Stimulated activated memory B cell treated with anti-CD40 and anti-IgM and Interleukin-4, amounts not matched to agents 10 μg/mL and 1 μg/mL and 100 μg/mL, for 72 hours (primary cell): ENCODE data around the gene ABL1.

Source experiments
- ATAC-seq: fragments of 150-1000 bp; cut with Tn5 transposase; 2 replicates; pipeline ENCODE4 v1.10.0; 2021
- H3K27ac Mint-ChIP-seq: one replicate; pipeline ENCODE4 v1.8.0; 2022; ENCODE audit warnings: mild to moderate bottlenecking, mixed read lengths
- H3K27me3 Mint-ChIP-seq: one replicate; pipeline ENCODE4 v1.8.0; 2022; ENCODE audit warnings: mixed read lengths
- H3K36me3 Mint-ChIP-seq: one replicate; pipeline ENCODE4 v1.8.0; 2022; ENCODE audit warnings: mixed read lengths
- H3K4me1 Mint-ChIP-seq: one replicate; pipeline ENCODE4 v1.8.0; 2022; ENCODE audit warnings: mixed read lengths
- H3K4me3 Mint-ChIP-seq: one replicate; pipeline ENCODE4 v1.8.0; 2022; ENCODE audit warnings: mild to moderate bottlenecking, moderate library complexity, mixed read lengths
- H3K9me3 Mint-ChIP-seq: one replicate; pipeline ENCODE4 v1.8.0; 2022; ENCODE audit warnings: mixed read lengths

The ABL1 gene

DNA sequence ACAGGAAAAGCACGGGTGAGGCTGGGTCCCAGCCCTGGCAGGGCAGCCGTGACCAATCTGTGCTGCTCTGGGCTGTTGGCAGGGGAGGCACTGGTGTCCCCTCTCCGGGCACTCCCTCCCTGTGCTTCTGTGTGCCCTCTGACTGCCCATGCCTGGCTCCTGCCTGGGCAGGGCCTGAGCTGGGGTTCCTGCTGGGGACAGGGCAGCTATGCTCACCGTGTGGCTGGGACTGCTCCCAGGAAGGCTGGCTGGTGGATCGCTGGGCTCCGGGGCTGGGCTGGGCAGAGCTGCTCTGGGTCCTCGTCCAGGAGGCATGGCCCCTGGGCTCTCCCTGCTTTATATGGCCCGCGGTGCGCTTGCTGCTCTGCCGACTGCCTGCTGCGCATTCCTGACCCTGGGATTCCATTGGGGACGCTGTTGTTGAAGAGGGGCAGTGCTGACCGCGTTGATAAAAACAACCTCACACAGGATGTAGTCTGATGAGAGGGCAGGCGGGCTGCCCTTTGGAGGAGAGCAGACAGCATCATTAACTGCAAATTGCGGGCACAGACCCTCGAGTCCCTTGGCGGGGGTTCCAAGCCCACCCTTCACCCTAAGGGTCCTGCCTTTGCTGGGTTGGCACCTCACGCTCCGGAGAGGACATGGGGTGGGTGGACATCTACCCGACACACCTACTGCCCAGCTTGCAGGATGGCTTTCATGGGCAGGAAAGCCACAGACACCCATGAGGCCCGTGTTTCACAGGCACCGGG, 60.6 kb downstream of the ABL1 start:
- Mint-ChIP-seq H3K4me3 (no peak overlapping the region), H3K9me3 (no peaks in the 10 kb centered on the region), H3K27me3 (peaks cover 14% of the 10 kb centered on the region), H3K4me1 (peaks cover 5% of the 10 kb centered on the region), H3K36me3 (no peaks in the 10 kb centered on the region), H3K27ac (no peak overlapping the region)
- ATAC-seq, result no peak

GRCh38 chr9:130896233-130897014, 61.4 kb downstream of the ABL1 start, which contains the start of gene QRFP:
QRFP (minus strand) TSS chr9:130896812; CDS start chr9:130893838, 2,974 bp downstream.
- no peak for ATAC-seq
- Mint-ChIP-seq H3K27ac (no peak within 1 kb of the TSS), H3K4me1 (peaks cover 5% of the 10 kb centered on the region), H3K9me3 (no peaks in the 10 kb centered on the region), H3K27me3 (peaks cover 19% of the 10 kb centered on the region), H3K4me3 (no peak within 1 kb of the TSS), H3K36me3 (no peaks in the 10 kb centered on the region)

GRCh38 chr9:130897105-130897751, 62.2 kb downstream of the ABL1 start:
- ATAC-seq, result no peak
- Mint-ChIP-seq H3K9me3 (no peaks in the 10 kb centered on the region), H3K4me1 (peaks cover 5% of the 10 kb centered on the region), H3K4me3 (no peak overlapping the region), H3K36me3 (no peaks in the 10 kb centered on the region), H3K27ac (no peak overlapping the region), H3K27me3 (peaks cover 23% of the 10 kb centered on the region)

GRCh38 chr9:130897848-130898551, 62.9 kb downstream of the ABL1 start:
- no peaks in the 10 kb centered on the region for H3K36me3 Mint-ChIP-seq
- H3K4me1 Mint-ChIP-seq, result peaks cover 5% of the 10 kb centered on the region
- H3K27ac Mint-ChIP-seq, result no peak overlapping the region
- H3K4me3 Mint-ChIP-seq, result no peak overlapping the region
- no peak for ATAC-seq
- no peaks in the 10 kb centered on the region for H3K9me3 Mint-ChIP-seq
- H3K27me3 Mint-ChIP-seq, result peaks cover 31% of the 10 kb centered on the region

- ATAC-seq, result no peak
- peaks cover 3% of the 10 kb centered on the region for H3K4me1 Mint-ChIP-seq
- no peaks in the 10 kb centered on the region for H3K9me3 Mint-ChIP-seq
- H3K4me3 Mint-ChIP-seq, result no peak overlapping the region
- H3K27ac Mint-ChIP-seq, result no peak overlapping the region
- no peaks in the 10 kb centered on the region for H3K36me3 Mint-ChIP-seq
- peaks cover 36% of the 10 kb centered on the region for H3K27me3 Mint-ChIP-seq
These were observed 63.4 kb downstream of the ABL1 start for GRCh38 chr9:130898552-130898852.

- ATAC-seq, result no peak
- no peak overlapping the region for H3K4me3 Mint-ChIP-seq
- no peaks in the 10 kb centered on the region for H3K9me3 Mint-ChIP-seq
- H3K27ac Mint-ChIP-seq, result no peak overlapping the region
- H3K36me3 Mint-ChIP-seq, result no peaks in the 10 kb centered on the region
- H3K4me1 Mint-ChIP-seq, result no peaks in the 10 kb centered on the region
- peaks cover 43% of the 10 kb centered on the region for H3K27me3 Mint-ChIP-seq
These were observed 64.1 kb downstream of the ABL1 start for GRCh38 chr9:130899051-130899748.

DNA sequence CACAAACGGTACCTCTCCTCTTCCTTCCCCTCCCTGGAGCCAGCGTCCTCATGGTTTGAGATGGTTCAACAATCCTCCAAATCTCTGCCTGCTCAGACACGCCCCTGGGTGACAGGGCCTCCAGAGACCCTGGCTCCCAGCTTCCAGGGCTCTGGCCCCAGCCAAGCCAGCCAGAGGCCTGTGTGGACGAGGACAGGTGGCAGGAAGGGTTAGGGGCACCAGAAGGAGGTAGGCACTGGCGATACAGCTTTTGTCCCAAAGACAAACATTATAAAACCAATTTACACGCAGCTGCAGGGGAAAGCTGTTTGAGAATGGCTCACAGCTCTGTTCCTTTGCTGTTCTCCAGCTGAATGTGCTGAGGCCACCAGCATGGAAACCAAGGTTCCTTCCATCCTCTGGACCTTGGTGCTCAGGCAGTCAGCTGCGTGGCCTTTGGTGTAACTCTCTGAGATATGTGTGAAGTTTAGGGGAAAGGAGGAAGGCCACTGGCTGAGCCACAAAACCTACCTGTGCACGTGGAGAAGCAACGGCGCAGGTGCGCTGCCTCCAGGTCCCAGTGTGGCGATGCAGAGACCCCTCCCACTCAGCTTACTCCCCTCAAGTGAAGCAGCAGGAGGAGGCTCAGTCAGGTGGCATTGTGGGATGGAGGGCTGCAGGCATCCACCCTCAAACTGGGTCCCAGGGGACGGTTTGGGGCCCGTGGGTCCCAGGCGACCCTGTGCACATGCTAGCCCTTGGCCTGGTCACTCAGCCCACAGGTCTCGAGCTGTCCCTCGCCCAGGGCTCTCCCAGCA, 65.8 kb downstream of the ABL1 start:
- H3K9me3 Mint-ChIP-seq, result no peaks in the 10 kb centered on the region
- no peak overlapping the region for H3K4me3 Mint-ChIP-seq
- peaks cover 56% of the 10 kb centered on the region for H3K27me3 Mint-ChIP-seq

DNA sequence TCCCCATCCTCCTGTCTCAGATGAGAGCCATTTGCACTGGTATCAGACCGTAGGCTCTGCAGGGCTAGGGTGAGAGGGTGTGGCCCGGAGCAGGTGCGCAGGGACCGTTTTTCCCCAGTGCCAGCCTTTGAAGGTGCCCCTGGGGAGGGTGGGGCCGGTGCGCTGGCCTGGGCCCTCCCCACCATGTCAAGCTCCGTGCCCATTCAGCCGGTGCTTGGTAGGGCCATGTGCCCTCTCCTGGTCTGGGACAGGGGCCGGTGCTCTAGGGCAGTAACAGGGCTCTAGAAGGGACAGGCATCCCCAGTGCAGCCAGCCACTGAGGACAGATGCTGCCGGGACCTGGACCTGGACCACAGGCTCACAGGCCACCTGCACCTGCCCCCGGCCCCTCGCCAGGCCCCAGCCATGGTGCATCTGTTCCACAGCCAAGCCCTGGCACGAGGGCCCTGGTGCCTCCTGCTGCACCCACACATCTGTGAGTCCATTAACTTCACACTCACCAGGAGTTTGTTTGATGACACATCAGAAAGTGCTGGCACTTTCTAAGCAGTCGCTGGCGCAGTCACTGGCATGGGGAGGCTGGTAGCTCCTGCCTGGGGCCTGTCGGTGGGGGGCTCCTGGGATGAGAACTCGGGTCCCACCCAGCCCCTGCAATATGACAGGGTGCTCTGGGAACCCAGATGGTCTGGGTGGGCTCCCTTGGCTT, 66.6 kb downstream of the ABL1 start:
- no peak overlapping the region for H3K27ac Mint-ChIP-seq
- no peak for ATAC-seq
- H3K36me3 Mint-ChIP-seq, result no peaks in the 10 kb centered on the region
- peaks cover 63% of the 10 kb centered on the region for H3K27me3 Mint-ChIP-seq
- H3K9me3 Mint-ChIP-seq, result no peaks in the 10 kb centered on the region
- no peak overlapping the region for H3K4me3 Mint-ChIP-seq
- H3K4me1 Mint-ChIP-seq, result no peaks in the 10 kb centered on the region

More for the DNA sequence above, 65.8 kb downstream of the ABL1 start:
- H3K4me1 Mint-ChIP-seq, result no peaks in the 10 kb centered on the region
- H3K36me3 Mint-ChIP-seq, result no peaks in the 10 kb centered on the region
- no peak overlapping the region for H3K27ac Mint-ChIP-seq
- ATAC-seq, result no peak

DNA sequence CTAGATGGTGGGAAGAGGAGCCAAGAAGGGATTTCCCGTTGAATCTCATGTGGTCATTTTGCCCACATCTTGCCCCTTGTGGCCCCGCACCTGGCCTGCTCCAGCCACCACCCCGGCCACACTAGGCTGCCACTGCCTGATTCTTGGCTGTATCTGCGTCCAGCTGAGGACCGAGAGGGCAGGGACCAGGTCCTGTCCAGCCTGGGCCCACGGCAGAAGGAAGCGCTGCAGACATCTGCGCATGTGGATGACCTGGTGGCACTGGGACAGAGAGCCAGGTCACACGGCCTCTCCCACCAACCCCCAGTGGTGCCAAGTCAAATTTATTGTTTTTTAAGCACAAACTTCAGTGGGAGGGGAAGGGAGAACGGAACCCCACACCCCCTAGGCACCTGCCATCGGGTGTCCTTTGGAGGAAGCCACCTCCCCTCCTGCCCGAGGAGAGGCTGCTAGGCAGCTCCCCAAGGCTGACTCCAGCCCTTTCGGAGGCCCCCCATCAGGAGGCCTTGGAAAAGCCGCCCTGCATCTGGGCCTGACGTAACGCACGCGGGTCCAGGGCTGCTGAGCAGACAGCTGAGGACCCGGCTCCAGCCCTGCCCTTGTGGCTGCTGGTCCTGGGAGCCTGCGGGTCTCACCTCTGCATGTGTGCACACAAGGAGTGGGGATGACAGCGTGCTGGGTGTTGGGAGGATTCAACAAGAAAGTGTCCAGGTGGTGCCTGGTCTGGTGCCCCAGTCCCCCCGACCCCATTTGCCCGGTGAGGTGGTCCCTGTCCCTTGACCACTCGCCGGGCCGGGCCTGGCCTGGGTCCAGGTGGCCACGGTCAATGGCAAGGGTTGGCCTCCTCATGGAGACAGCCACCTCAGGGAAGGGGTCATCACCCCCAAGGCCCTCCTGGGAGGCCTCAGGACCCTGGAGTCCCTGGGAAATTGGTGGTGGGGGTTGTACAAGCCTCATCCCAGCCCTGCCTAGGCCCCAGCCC, 67.4 kb downstream of the ABL1 start:
- Mint-ChIP-seq H3K27me3 (peaks cover 72% of the 10 kb centered on the region), H3K4me3 (no peak overlapping the region), H3K36me3 (no peaks in the 10 kb centered on the region), H3K4me1 (no peaks in the 10 kb centered on the region), H3K9me3 (no peaks in the 10 kb centered on the region), H3K27ac (no peak overlapping the region)
- no peak for ATAC-seq

DNA sequence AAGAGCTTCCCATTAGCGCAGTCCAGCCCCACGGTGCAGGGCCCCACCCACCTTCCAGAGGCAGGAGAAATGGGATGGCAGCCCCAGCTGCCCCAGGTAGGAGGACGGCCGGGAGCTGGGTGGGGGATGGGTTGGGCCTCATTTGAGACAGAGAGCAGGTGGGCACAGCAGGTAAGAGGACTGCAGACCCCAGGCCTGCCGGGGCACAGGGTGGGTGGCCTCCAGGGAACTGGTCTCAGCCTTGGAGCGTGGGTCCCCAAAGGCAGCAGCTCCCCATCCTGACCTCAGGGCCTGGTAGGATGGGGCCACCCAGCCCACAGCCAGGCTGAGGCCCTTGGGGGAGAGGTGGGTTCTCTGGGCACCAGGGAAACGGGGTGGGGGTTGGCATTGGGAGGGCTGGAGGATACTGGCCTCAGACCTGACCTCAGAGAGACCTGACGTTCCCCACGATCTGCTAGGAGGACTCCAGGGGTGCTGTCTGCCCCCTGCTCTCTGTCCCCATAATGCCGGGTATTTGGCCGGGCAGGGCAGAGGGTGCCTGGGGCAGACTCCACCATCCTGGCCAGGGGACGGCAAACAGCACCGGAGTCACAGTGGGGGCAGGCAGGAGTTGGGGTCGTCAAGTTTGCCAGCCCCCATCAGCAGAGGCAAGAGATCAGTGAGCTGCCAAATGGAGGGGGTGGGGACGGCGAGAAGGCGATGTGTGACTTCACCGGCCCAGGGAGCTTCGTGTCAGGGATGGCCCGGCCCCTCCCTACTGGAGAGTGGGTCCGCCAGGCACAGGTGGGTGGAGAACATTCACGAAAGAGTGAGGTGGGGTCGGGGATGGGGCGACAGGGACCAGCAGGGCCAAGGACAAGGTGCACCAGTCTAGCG, 68.4 kb downstream of the ABL1 start:
- Mint-ChIP-seq H3K27ac (no peak overlapping the region), H3K36me3 (no peaks in the 10 kb centered on the region), H3K4me3 (no peak overlapping the region)

GRCh38 chr9:130904070-130905044, 69.3 kb downstream of the ABL1 start:
- Mint-ChIP-seq H3K9me3 (no peaks in the 10 kb centered on the region), H3K27ac (no peak overlapping the region), H3K4me3 (no peak overlapping the region), H3K4me1 (no peaks in the 10 kb centered on the region), H3K27me3 (peaks cover 83% of the 10 kb centered on the region), H3K36me3 (no peaks in the 10 kb centered on the region)
- peak; percentile 10 for ATAC-seq

More for the DNA sequence above, 68.4 kb downstream of the ABL1 start:
- no peaks in the 10 kb centered on the region for H3K4me1 Mint-ChIP-seq
- no peaks in the 10 kb centered on the region for H3K9me3 Mint-ChIP-seq
- no peak for ATAC-seq
- H3K27me3 Mint-ChIP-seq, result peaks cover 81% of the 10 kb centered on the region
